ENCODE data around the gene PRR35.

- no peak for TF ChIP-seq EP300 (IDR thresholded peaks at IDR 0.05)
- TF ChIP-seq, protein P1, sequence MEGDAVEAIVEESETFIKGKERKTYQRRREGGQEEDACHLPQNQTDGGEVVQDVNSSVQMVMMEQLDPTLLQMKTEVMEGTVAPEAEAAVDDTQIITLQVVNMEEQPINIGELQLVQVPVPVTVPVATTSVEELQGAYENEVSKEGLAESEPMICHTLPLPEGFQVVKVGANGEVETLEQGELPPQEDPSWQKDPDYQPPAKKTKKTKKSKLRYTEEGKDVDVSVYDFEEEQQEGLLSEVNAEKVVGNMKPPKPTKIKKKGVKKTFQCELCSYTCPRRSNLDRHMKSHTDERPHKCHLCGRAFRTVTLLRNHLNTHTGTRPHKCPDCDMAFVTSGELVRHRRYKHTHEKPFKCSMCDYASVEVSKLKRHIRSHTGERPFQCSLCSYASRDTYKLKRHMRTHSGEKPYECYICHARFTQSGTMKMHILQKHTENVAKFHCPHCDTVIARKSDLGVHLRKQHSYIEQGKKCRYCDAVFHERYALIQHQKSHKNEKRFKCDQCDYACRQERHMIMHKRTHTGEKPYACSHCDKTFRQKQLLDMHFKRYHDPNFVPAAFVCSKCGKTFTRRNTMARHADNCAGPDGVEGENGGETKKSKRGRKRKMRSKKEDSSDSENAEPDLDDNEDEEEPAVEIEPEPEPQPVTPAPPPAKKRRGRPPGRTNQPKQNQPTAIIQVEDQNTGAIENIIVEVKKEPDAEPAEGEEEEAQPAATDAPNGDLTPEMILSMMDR (IDR thresholded peaks at IDR 0.05): no peak
Observed at GRCh38 chr16:567373-568256, 7.4 kb downstream of the PRR35 start.

All from upper lobe of left lung (tissue), 4 donors.